Liver (tissue), 9 donors: ENCODE measurements around the gene TP53. TPM values are rescaled to one million over a fixed set of nuclear protein-coding genes. Genes with fewer than 3 reads are reported as not detected.

Experiments used
- DNase-seq: peaks from one replicate; pipeline ENCODE4 v3.0.0-alpha.2; 2017; ENCODE audit warnings: low spot score
- H3K27ac ChIP-seq, 2 donors: one replicate each; pipeline ENCODE4 v1.7.0; 2013; ENCODE audit warnings: inconsistent platforms in 2 of 2, low read length in 2 of 2, control low read depth in 1 of 2, low read depth in 1 of 2, mild to moderate bottlenecking in 1 of 2
- H3K27me3 ChIP-seq, 4 donors: one replicate each; pipeline versions ENCODE4 v1.6.1 to v1.7.0; 2013; ENCODE audit warnings: low read length in 3 of 4, inconsistent platforms in 1 of 4, mild to moderate bottlenecking in 1 of 4, moderate library complexity in 1 of 4; ENCODE audit not compliant: control insufficient read depth in 4 of 4, insufficient read depth in 4 of 4
- H3K36me3 ChIP-seq, 4 donors: one replicate each; pipeline versions ENCODE4 v1.6.1 to v1.7.0; 2013; ENCODE audit warnings: low read length in 3 of 4, mild to moderate bottlenecking in 3 of 4, low read depth in 1 of 4, moderate library complexity in 1 of 4; ENCODE audit not compliant: control insufficient read depth in 4 of 4, insufficient read depth in 3 of 4
- H3K4me1 ChIP-seq, 4 donors: one replicate each; pipeline versions ENCODE4 v1.6.1 to v1.7.0; 2013; ENCODE audit warnings: low read length in 3 of 4, mild to moderate bottlenecking in 3 of 4, moderate library complexity in 1 of 4; ENCODE audit not compliant: control insufficient read depth in 4 of 4, insufficient read depth in 4 of 4
- H3K4me3 ChIP-seq, 3 donors: one replicate each; pipeline versions ENCODE4 v1.6.1 to v1.7.0; 2013; ENCODE audit warnings: low read length in 3 of 3, control low read depth in 1 of 3, low read depth in 1 of 3, mild to moderate bottlenecking in 1 of 3
- H3K9ac ChIP-seq, 2 donors: one replicate each; pipeline ENCODE4 v1.7.0; 2013; ENCODE audit warnings: low read length in 2 of 2, mild to moderate bottlenecking in 2 of 2, moderate library complexity in 2 of 2, control low read depth in 1 of 2, low read depth in 1 of 2
- H3K9me3 ChIP-seq, 4 donors: one replicate each; pipeline versions ENCODE4 v1.6.1 to v1.7.0; 2013; ENCODE audit warnings: low read length in 3 of 4; ENCODE audit not compliant: control insufficient read depth in 4 of 4
- ATF3 ChIP-seq: IDR thresholded peaks from 2 replicates; pipeline ENCODE4 v1.6.1; 2016; ENCODE audit warnings: antibody characterized with exemption
- CTCF ChIP-seq: fragments of 150-350 bp; IDR thresholded peaks from 2 replicates; pipeline ENCODE4 v1.5.1; 2017; ENCODE audit warnings: improper control_type of control experiment, low read depth, low read length; ENCODE audit not compliant: missing input control
- FOXA1 ChIP-seq: IDR thresholded peaks from 2 replicates; pipeline ENCODE4 v1.6.1; 2016; ENCODE audit warnings: antibody characterized with exemption
- GABPA ChIP-seq, 2 donors: IDR thresholded peaks in 1 of 2; conservative IDR thresholded peaks in 1 of 2; 2 replicates each; pipeline ENCODE4 v1.6.1; 2016; ENCODE audit warnings: antibody characterized with exemption in 2 of 2, mild to moderate bottlenecking in 1 of 2, moderate library complexity in 1 of 2
- HNF4G ChIP-seq: IDR thresholded peaks from 2 replicates; pipeline ENCODE4 v1.6.1; 2016; ENCODE audit warnings: antibody characterized with exemption
- MAX ChIP-seq: IDR thresholded peaks from 2 replicates; pipeline ENCODE4 v1.6.1; 2016; ENCODE audit warnings: antibody characterized with exemption
- RAD21 ChIP-seq, 2 donors: IDR thresholded peaks; 2 replicates each; pipeline ENCODE4 v1.6.1; 2016; ENCODE audit warnings: antibody characterized with exemption in 2 of 2, mild to moderate bottlenecking in 2 of 2
- REST ChIP-seq: IDR thresholded peaks from 2 replicates; pipeline ENCODE4 v1.6.1; 2016; ENCODE audit warnings: antibody characterized with exemption, mild to moderate bottlenecking
- RXRA ChIP-seq, 2 donors: IDR thresholded peaks; 2 replicates each; pipeline ENCODE4 v1.6.1; 2017 to 2018; ENCODE audit warnings: antibody characterized with exemption in 2 of 2, mild to moderate bottlenecking in 1 of 2
- SP1 ChIP-seq: IDR thresholded peaks from 2 replicates; pipeline ENCODE4 v1.6.1; 2018; ENCODE audit warnings: antibody characterized with exemption, mild to moderate bottlenecking
- TAF1 ChIP-seq: conservative IDR thresholded peaks from 2 replicates; pipeline ENCODE4 v1.6.1; 2016; ENCODE audit warnings: antibody characterized with exemption, mild to moderate bottlenecking
- YY1 ChIP-seq: IDR thresholded peaks from 2 replicates; pipeline ENCODE4 v1.6.1; 2016; ENCODE audit warnings: antibody characterized with exemption, mild to moderate bottlenecking
- ZBTB33 ChIP-seq: IDR thresholded peaks from 2 replicates; pipeline ENCODE4 v1.6.1; 2016; ENCODE audit warnings: antibody characterized with exemption
- WGBS: extraction: QIAGEN DNeasy Blood & Tissue Kit; methylation state at CpG from one replicate; pipeline ENCODE4 v1.1.7; 2013; 5-methylcytosine and 5-hydroxymethylcytosine counted together
- polyA plus RNA-seq, 2 donors: library from polyadenylated mRNA; stranded (reverse) in 1 of 2; unstranded in 1 of 2; fragments of 200-250 nt in 1 of 2; fragments of >200 nt in 1 of 2; fragmentation: Nextera tagmentation in 1 of 2; extraction: Ambion mirVana in 1 of 2; gene quantifications; one replicate each; pipeline versions ENCODE4 v1.2.1 to v1.2.3, GENCODE V29; 2013 to 2015
- total RNA-seq, 2 donors: library from RNA; depleted of rRNA; stranded (reverse); fragments of >200 nt; gene quantifications; one replicate each; pipeline ENCODE4 v1.2.3, GENCODE V29; 2014
- donor health status: healthy.
- donor health status: healthy.
- donor health status: healthy.
- donor health status: healthy.
- donor health status: healthy.

The TP53 gene
- total and polyA plus RNA-seq, 4 donors: 8.3 to 18.4 (median 12.6) TPM

- Histone ChIP-seq H3K9ac (no peak overlapping the region), H3K27me3 (no peaks in the 10 kb centered on the region), H3K4me3 (no peak overlapping the region), H3K4me1 (no peaks in the 10 kb centered on the region), H3K27ac (no peak overlapping the region), H3K9me3 (no peaks in the 10 kb centered on the region), H3K36me3 (no peaks in the 10 kb centered on the region)
- 89% methylated on average over 14 of the region's 14 CpGs for whole genome bisulfite sequencing
- no peak for DNase-seq
- TF ChIP-seq ZBTB33: no peak
- TF ChIP-seq GABPA (IDR thresholded peaks at IDR 0.05 in 1 of 2, conservative IDR thresholded peaks at IDR 0.05 in 1 of 2): no peak
- TF ChIP-seq YY1: no peak
- no peak for TF ChIP-seq ATF3
- TF ChIP-seq RXRA (IDR thresholded peaks at IDR 0.05): no peak
- no peak for TF ChIP-seq CTCF
- no peak for TF ChIP-seq REST
- TF ChIP-seq TAF1: no peak
Measured at GRCh38 chr17:7732981-7733539, 45.8 kb upstream of the TP53 start.

GRCh38 chr17:7729816-7730215 lies 42.5 kb upstream of the TP53 start:
- H3K36me3 ChIP-seq: no peaks in the 10 kb centered on the region
- DNase-seq: no peak
- H3K4me3 ChIP-seq: no peak overlapping the region
- TF ChIP-seq RAD21 (IDR thresholded peaks at IDR 0.05): no peak
- no peak for TF ChIP-seq RXRA (IDR thresholded peaks at IDR 0.05)
- TF ChIP-seq MAX: no peak
- no peak for TF ChIP-seq FOXA1
- TF ChIP-seq REST: no peak
- no peak for TF ChIP-seq SP1
- TF ChIP-seq HNF4G: no peak
- no peaks in the 10 kb centered on the region for H3K4me1 ChIP-seq
- 67% methylated on average over 1 of the region's 1 CpG for WGBS
- H3K27ac ChIP-seq: no peak overlapping the region
- H3K9ac ChIP-seq: no peak overlapping the region
- H3K9me3 ChIP-seq: no peaks in the 10 kb centered on the region
- peaks cover 0 to 3% (median 0%) of the 10 kb centered on the region in 4 donors for H3K27me3 ChIP-seq
